Measurements from ENCODE around the gene AGER. TPM values are rescaled to one million over a fixed set of nuclear protein-coding genes. Genes with fewer than 3 reads are reported as not detected.

AGER gene
- total and polyA plus RNA-seq, 9 of the 15 experiments (the other 6 are each of a cell fraction or from before 2014, with no cell fraction given): 1.2 to 11.5 (median 4.1) TPM

DNA sequence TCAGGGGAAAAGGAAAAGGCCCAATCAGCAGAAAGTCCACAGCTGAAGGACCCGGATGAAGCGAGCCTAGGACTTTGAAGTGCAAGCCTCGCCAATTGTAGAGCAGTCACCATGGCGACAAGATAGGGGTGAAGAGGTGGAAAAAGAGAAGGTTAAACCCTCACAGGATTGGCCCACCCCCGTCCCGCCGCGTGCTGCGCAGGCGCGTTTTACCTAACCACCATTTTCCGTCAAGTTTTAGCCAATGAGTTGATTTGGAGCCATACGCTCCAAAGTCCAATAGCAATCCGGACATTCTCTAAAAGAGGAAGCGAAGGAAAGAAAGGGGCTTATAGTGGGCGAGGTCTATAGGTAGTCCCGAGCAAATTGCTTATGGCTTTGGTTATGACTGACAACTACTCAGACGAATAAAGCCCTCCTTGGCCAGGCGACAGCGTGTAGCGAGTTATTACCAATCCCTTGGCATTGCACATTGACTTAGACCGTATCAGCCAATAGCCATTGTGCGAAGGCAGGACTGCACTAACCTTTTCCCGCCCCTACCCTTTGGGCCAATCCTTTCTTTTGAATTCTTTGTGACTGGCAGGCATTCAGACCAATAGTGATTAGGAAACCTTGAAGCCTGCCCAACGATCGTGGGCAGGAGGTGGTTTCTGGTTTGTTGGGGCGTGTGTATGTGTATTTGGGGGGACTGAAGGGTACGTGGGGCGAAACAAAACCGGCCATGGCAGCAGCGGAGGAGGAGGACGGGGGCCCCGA, 6.1 kb downstream of the AGER start, which contains the start of gene RNF5 (continued):
- TF ChIP-seq, protein P1, sequence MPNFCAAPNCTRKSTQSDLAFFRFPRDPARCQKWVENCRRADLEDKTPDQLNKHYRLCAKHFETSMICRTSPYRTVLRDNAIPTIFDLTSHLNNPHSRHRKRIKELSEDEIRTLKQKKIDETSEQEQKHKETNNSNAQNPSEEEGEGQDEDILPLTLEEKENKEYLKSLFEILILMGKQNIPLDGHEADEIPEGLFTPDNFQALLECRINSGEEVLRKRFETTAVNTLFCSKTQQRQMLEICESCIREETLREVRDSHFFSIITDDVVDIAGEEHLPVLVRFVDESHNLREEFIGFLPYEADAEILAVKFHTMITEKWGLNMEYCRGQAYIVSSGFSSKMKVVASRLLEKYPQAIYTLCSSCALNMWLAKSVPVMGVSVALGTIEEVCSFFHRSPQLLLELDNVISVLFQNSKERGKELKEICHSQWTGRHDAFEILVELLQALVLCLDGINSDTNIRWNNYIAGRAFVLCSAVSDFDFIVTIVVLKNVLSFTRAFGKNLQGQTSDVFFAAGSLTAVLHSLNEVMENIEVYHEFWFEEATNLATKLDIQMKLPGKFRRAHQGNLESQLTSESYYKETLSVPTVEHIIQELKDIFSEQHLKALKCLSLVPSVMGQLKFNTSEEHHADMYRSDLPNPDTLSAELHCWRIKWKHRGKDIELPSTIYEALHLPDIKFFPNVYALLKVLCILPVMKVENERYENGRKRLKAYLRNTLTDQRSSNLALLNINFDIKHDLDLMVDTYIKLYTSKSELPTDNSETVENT (CRISPR knock-in tag; IDR thresholded peaks at IDR 0.05): 0 out of 2 replicates have a peak, but pooled peaks have one; percentile 22
- TF ChIP-seq BMI1 (IDR thresholded peaks at IDR 0.05; ENCODE audit: low read length): peak; percentile 90
- no peak for TF ChIP-seq ZNF3 (CRISPR knock-in tag; IDR thresholded peaks at IDR 0.05)
- peak; percentile 99 for TF ChIP-seq MAFG (tag; conservative IDR thresholded peaks at IDR 0.05)
- TF ChIP-seq, protein P2, sequence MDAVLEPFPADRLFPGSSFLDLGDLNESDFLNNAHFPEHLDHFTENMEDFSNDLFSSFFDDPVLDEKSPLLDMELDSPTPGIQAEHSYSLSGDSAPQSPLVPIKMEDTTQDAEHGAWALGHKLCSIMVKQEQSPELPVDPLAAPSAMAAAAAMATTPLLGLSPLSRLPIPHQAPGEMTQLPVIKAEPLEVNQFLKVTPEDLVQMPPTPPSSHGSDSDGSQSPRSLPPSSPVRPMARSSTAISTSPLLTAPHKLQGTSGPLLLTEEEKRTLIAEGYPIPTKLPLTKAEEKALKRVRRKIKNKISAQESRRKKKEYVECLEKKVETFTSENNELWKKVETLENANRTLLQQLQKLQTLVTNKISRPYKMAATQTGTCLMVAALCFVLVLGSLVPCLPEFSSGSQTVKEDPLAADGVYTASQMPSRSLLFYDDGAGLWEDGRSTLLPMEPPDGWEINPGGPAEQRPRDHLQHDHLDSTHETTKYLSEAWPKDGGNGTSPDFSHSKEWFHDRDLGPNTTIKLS (IDR thresholded peaks at IDR 0.05; ENCODE audit: borderline replicate concordance, low read depth): 0 out of 2 replicates have a peak, but pooled peaks have one; percentile 35
- peak; percentile 76 for TF ChIP-seq ATF7 (IDR thresholded peaks at IDR 0.05)
- TF ChIP-seq NR4A1 (CRISPR knock-in tag; IDR thresholded peaks at IDR 0.05): no peak
- 0 out of 2 replicates have a peak, but pooled peaks have one; percentile 7 for TF ChIP-seq NR4A1 (tag; IDR thresholded peaks at IDR 0.05)
- peak; percentile 93 for TF ChIP-seq CREM (IDR thresholded peaks at IDR 0.05; ENCODE audit: low read depth)
- TF ChIP-seq POLR2G (IDR thresholded peaks at IDR 0.05; ENCODE audit: low read depth, low read length): peak; percentile 63; the same call in 1 of the 2 replicates
- TF ChIP-seq, protein P3, sequence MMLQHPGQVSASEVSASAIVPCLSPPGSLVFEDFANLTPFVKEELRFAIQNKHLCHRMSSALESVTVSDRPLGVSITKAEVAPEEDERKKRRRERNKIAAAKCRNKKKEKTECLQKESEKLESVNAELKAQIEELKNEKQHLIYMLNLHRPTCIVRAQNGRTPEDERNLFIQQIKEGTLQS (IDR thresholded peaks at IDR 0.05): no peak
- TF ChIP-seq, protein P3 (CRISPR knock-in tag; conservative IDR thresholded peaks at IDR 0.05): peak; percentile 75
- TF ChIP-seq ZBTB12 (CRISPR knock-in tag; IDR thresholded peaks at IDR 0.05): peak; percentile 57; the same call in 1 of the 2 replicates
- TF ChIP-seq TBL1XR1 (IDR thresholded peaks at IDR 0.05; ENCODE audit: low read length in 2 of 2): peak in 1 of 2 experiments; percentile 4; a peak in 1 of 4 replicates
- no peak for TF ChIP-seq ATF1 (CRISPR knock-in tag; IDR thresholded peaks at IDR 0.05)
- TF ChIP-seq ATF1 (tag; IDR thresholded peaks at IDR 0.05): peak; percentile 94
- peak; percentile 88; the same call in 1 of the 2 replicates for TF ChIP-seq TCF7 (IDR thresholded peaks at IDR 0.05; ENCODE audit: borderline replicate concordance)
- no peak for TF ChIP-seq RBBP5 (IDR thresholded peaks at IDR 0.05; ENCODE audit: borderline replicate concordance, insufficient read depth, low read length, poor library complexity, severe bottlenecking)
- TF ChIP-seq XRCC5 (IDR thresholded peaks at IDR 0.05; ENCODE audit: low read depth, low read length): 0 out of 2 replicates have a peak, but pooled peaks have one; percentile 51
- peak; percentile 82 for TF ChIP-seq CREB1 (IDR thresholded peaks at IDR 0.05)
- peak; percentile 49; the same call in 1 of the 2 replicates for TF ChIP-seq CREB1 (CRISPR knock-in tag; IDR thresholded peaks at IDR 0.05)
- peak; percentile 87; the same call in 1 of the 2 replicates for TF ChIP-seq ZNF766 (CRISPR knock-in tag; conservative IDR thresholded peaks at IDR 0.05)
- peak; percentile 99 for TF ChIP-seq NFYB (IDR thresholded peaks at IDR 0.05; ENCODE audit: extremely low read depth, insufficient read length)
